Transverse colon (tissue), 3 donors: ENCODE measurements around the gene CUL3.

Source experiments
- CTCF ChIP-seq, 5 experiments: fragments of 200-600 bp in 3 of 5; fragments of 450-650 bp in 2 of 5; sonication (generic) in 3 of 5; IDR thresholded peaks; 1 replicate in 2 of 5; 2 replicates in 3 of 5; pipeline ENCODE4 v1.5.1; 2016 to 2017; ENCODE audit warnings: antibody characterized with exemption in 5 of 5, inconsistent platforms in 3 of 5, mild to moderate bottlenecking in 2 of 5, moderate library complexity in 1 of 5
- POLR2A ChIP-seq: fragments of 450-650 bp; IDR thresholded peaks from one replicate; pipeline ENCODE4 v1.6.1; 2016; ENCODE audit warnings: antibody characterized with exemption, mild to moderate bottlenecking, moderate library complexity

GRCh38 chr2:224421065-224421464 is 164.1 kb downstream of the CUL3 start:
- no peak for TF ChIP-seq POLR2A
- no peak for TF ChIP-seq CTCF (IDR thresholded peaks at IDR 0.05)
